Measurements from ENCODE around the gene MAN1A1. TPM values are rescaled to one million over a fixed set of nuclear protein-coding genes. Genes with fewer than 3 reads are reported as not detected.

The MAN1A1 gene
- polyA plus RNA-seq, 2 of the 4 experiments (the other 2 are of a cell fraction), result 0.05 TPM; not detected in 1

GRCh38 chr6:119283979-119284545 is 65.5 kb downstream of the MAN1A1 start:
- ChIA-PET CTCF (no interaction called here), POLR2A (no interaction called here)
- DNase-seq (ENCODE audit: low read depth in 1 of 2, low spot score in 1 of 2), result no peak
- TF ChIP-seq BCL3 (IDR thresholded peaks at IDR 0.05) (no peak), HOXB13 (CRISPR knock-in tag; IDR thresholded peaks at IDR 0.05; ENCODE audit: low read depth) (no peak), PHF8 (IDR thresholded peaks at IDR 0.05; ENCODE audit: borderline replicate concordance, low read depth) (no peak), NFE2L2 (conservative IDR thresholded peaks at IDR 0.05; ENCODE audit: low read length) (no peak), RARB (CRISPR knock-in tag; IDR thresholded peaks at IDR 0.05) (no peak), HEYL (CRISPR knock-in tag; IDR thresholded peaks at IDR 0.05) (no peak), MAFK (IDR thresholded peaks at IDR 0.05; ENCODE audit: partially characterized antibody) (no peak), GATA3 (IDR thresholded peaks at IDR 0.05; ENCODE audit: borderline replicate concordance) (no peak), CHD2 (IDR thresholded peaks at IDR 0.05; ENCODE audit: low read length, partially characterized antibody) (no peak), ATOH8 (CRISPR knock-in tag; IDR thresholded peaks at IDR 0.05; ENCODE audit: low read depth) (no peak), MAZ (IDR thresholded peaks at IDR 0.05; ENCODE audit: borderline replicate concordance, low read depth, low read length) (no peak), FOSB (CRISPR knock-in tag; IDR thresholded peaks at IDR 0.05) (no peak), E2F6 (IDR thresholded peaks at IDR 0.05; ENCODE audit: borderline replicate concordance, low read depth) (no peak), USF2 (IDR thresholded peaks at IDR 0.05) (no peak), JUN (IDR thresholded peaks at IDR 0.05) (no peak), HES2 (IDR thresholded peaks at IDR 0.05) (no peak), FOXS1 (CRISPR knock-in tag; IDR thresholded peaks at IDR 0.05) (no peak)
- no peak for FAIRE-seq
- 31% methylated on average over 6 of the region's 6 CpGs for WGBS (ENCODE audit: missing lambda C conversion rate)
- no peaks in the 10 kb centered on the region for H3K9me3 ChIP-seq
- H3K27ac ChIP-seq, result no peak overlapping the region
- no peaks in the 10 kb centered on the region for H3K4me1 ChIP-seq
- no peak overlapping the region for H3K4me2 ChIP-seq
- no peak for ATAC-seq
- no peak overlapping the region for H3K4me3 ChIP-seq

- no peak for TF ChIP-seq JUN (IDR thresholded peaks at IDR 0.05)
- TF ChIP-seq ELK1 (IDR thresholded peaks at IDR 0.05; ENCODE audit: low read depth, low read length), result no peak
- no peak for TF ChIP-seq FOXS1 (CRISPR knock-in tag; IDR thresholded peaks at IDR 0.05)
- TF ChIP-seq NR3C1 (IDR thresholded peaks at IDR 0.05), result no peak
- no peak for TF ChIP-seq PHF8 (IDR thresholded peaks at IDR 0.05; ENCODE audit: borderline replicate concordance, low read depth)
- no peak for TF ChIP-seq ATOH8 (CRISPR knock-in tag; IDR thresholded peaks at IDR 0.05; ENCODE audit: low read depth)
- TF ChIP-seq SREBF2 (IDR thresholded peaks at IDR 0.05), result no peak
- no peak for TF ChIP-seq ZSCAN20 (CRISPR knock-in tag; IDR thresholded peaks at IDR 0.05)
- DNase-seq (ENCODE audit: low read depth in 1 of 2, low spot score in 1 of 2) (no peak), ATAC-seq (no peak), FAIRE-seq (no peak)
- Histone ChIP-seq H3K4me3 (no peak overlapping the region), H3K27ac (no peak overlapping the region), H3K9me3 (no peaks in the 10 kb centered on the region), H3K4me2 (no peak overlapping the region), H3K4me1 (no peaks in the 10 kb centered on the region)
- CTCF ChIA-PET, result no interaction called here
- POLR2A ChIA-PET, result no interaction called here
- WGBS (ENCODE audit: missing lambda C conversion rate), result 10% methylated on average over 3 of the region's 3 CpGs
These were observed 66.3 kb downstream of the MAN1A1 start for GRCh38 chr6:119283214-119283613.
